Mucosa of descending colon (tissue), 3 donors: Measurements from ENCODE around the gene RAP2B. TPM values are rescaled to one million over a fixed set of nuclear protein-coding genes. Genes with fewer than 3 reads are reported as not detected.

Source experiments
- ATAC-seq: fragments of 200-7000 bp; cut with Tn5 transposase; one replicate; pipeline ENCODE4 v1.9.1; 2020; ENCODE audit warnings: mild to moderate bottlenecking, moderate library complexity
- DNase-seq, 3 donors: peaks; one replicate each; pipeline ENCODE4 v3.0.0-alpha.2; 2020
- H3K36me3 ChIP-seq: fragments of 200-600 bp; one replicate; pipeline ENCODE4 v1.8.0; 2021; ENCODE audit warnings: low read depth, mild to moderate bottlenecking
- H3K4me1 ChIP-seq: fragments of 200-600 bp; one replicate; pipeline ENCODE4 v1.8.0; 2021; ENCODE audit warnings: low read depth, mild to moderate bottlenecking
- H3K4me3 ChIP-seq: fragments of 200-600 bp; one replicate; pipeline ENCODE4 v1.8.0; 2021; ENCODE audit warnings: mild to moderate bottlenecking
- H3K9me3 ChIP-seq: fragments of 200-600 bp; one replicate; pipeline ENCODE4 v1.8.0; 2021; ENCODE audit warnings: mild to moderate bottlenecking
- CTCF ChIP-seq: fragments of 200-600 bp; IDR thresholded peaks from one replicate; pipeline ENCODE4 v1.8.0; 2022; ENCODE audit warnings: antibody characterized with exemption, mild to moderate bottlenecking
- intact Hi-C, 2 donors: fragments of 100-400 bp; cut with DNase I in 1 of 2; cut with micrococcal nuclease in 1 of 2; formaldehyde crosslinking; loops; one replicate each; pipeline versions ENCODE4 v1.11.0 to v1.11.1; 2022; cut with DNase I, micrococcal nuclease
- total RNA-seq, 3 donors: library from RNA; stranded (reverse); fragmentation: NEBNext Ultra II Directional in 2 of 3; extraction: Animal tissue kit (Norgen Biotek cat#: 25700) in 2 of 3; gene quantifications; one replicate each; pipeline versions ENCODE4 v1.2.1 to v1.2.4, GENCODE V29; 2021 to 2023
- donor health status: DM: no; HTN: no; CAD: no; lungs with moderate emphysema.
- donor health status: DM: no; HTN: no; CAD: no.
- donor health status: DM: no; HTN: yes; CAD: no.

The RAP2B gene
- total RNA-seq, 3 donors from 2014 or later = 12.4 to 14.4 (median 14.2) TPM

DNA sequence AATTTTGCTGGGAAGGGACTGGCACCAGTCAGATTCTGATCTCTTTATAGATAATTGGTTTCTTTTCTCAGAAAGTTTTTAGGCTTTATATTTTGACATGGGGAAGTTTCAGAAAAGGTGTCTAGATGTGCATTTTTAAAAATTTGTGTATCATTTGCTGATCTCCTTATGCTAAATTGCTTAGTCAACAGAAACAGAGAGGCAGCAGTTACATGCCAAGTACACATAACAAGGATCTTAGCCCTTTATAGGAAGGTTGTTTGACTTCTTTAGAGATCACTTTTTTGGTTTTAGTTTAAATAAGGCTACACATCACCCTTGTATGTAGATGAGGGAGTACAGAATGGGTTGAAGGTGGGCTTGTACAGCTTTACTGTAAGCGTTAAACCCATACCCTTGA, 53.5 kb downstream of the RAP2B start:
- intact Hi-C loops = no loop called here
- DNase-seq (no peak), ATAC-seq (no peak)
- TF ChIP-seq CTCF = no peak
- Histone ChIP-seq H3K9me3 (no peaks in the 10 kb centered on the region), H3K36me3 (no peaks in the 10 kb centered on the region), H3K4me3 (no peak overlapping the region), H3K4me1 (no peaks in the 10 kb centered on the region)

DNA sequence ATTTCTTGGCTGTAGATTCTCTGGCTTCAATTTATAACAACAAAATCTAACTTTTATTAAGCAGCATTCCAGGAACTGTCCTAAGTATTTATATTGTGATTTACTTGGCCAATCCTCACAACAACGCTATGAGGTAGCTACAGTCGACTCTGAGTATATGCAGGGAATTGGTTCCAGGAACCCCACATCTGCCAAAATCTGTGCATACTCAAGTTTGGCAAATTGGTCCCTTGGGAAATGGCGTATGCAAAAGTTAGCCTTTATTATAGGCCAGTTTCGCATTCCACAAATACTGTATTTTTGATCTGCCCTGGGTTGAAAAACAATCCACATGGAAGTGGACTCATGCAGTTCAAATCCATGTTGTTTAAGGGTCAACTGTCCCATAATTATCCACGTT, 53.9 kb downstream of the RAP2B start:
- DNase-seq = no peak
- no peak for TF ChIP-seq CTCF

DNA sequence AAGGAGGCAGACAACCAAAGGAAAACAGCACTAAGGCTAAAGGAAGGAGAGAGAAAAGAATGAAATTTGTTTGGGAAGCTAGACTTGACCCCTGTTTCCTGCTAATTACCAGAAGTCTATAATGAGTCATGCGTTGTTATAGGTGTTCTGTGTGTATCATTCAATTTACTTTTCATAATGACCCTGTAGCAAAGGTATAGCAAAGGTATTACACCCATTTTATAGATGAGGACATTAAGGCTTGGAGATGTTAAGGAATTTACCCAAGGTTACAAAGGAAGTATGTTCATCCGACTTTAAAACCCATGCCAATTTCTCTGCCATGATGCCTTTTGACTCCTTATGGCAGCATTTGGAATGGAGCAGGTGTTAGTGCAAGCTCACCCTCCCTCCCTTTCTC, 54.9 kb downstream of the RAP2B start:
- no peaks in the 10 kb centered on the region for H3K36me3 ChIP-seq
- DNase-seq (no peak), ATAC-seq (no peak)
- TF ChIP-seq CTCF = no peak
- no peaks in the 10 kb centered on the region for H3K9me3 ChIP-seq
- intact Hi-C loops = no loop called here
- H3K4me1 ChIP-seq = no peaks in the 10 kb centered on the region
- H3K4me3 ChIP-seq = no peak overlapping the region

More for the DNA sequence above, 53.9 kb downstream of the RAP2B start:
- intact Hi-C loops = no loop called here
- no peak for ATAC-seq
- H3K4me3 ChIP-seq = no peak overlapping the region
- H3K4me1 ChIP-seq = no peaks in the 10 kb centered on the region
- H3K9me3 ChIP-seq = no peaks in the 10 kb centered on the region
- no peaks in the 10 kb centered on the region for H3K36me3 ChIP-seq

GRCh38 chr3:153219146-153219545, 57.1 kb downstream of the RAP2B start:
- Histone ChIP-seq H3K4me1 (peaks cover 3% of the 10 kb centered on the region), H3K36me3 (no peaks in the 10 kb centered on the region), H3K9me3 (no peaks in the 10 kb centered on the region), H3K4me3 (no peak overlapping the region)
- DNase-seq = no peak
- no peak for ATAC-seq
- no peak for TF ChIP-seq CTCF
- intact Hi-C loops = no loop called here
